ENCODE measurements around the gene LCE2B.
"Not testable (repeated sequence)": the region's sequence is repeated elsewhere in the genome, so short reads cannot be mapped to it uniquely, and the experiment has no call there.

Gene LCE2B

DNA sequence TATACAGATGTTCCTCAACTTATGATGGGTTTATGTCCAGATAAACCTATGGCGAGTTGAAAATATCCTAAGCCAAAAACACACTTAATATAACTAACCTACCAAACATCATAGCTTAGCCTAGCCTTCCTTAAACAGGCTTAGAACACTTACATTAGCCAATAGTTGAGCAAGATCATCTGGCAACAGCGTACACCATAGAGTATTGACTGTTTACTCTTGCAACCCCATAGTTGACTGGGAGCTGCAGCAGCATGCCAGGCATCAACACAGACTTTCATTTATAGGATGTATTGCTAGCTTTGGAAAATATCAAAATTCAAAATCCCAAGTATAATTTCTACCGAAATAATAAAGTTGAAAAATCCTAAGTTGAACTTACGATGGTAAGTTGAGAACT is 28.2 kb upstream of the LCE2B start:
- H3K27me3 ChIP-seq (replicated peaks; ENCODE audit: insufficient read depth, low read length): no peaks in the 10 kb centered on the region
- no peak overlapping the region for H3K27ac ChIP-seq (ENCODE audit: low read length)
- H3K4me2 ChIP-seq (ENCODE audit: low read depth, low read length): no peak overlapping the region
- no peak overlapping the region for H2AFZ ChIP-seq (ENCODE audit: low read length)
- H3F3A ChIP-seq (ENCODE audit: insufficient read depth, low read length): no peaks in the 10 kb centered on the region
- H3K9ac ChIP-seq (ENCODE audit: low read length): no peak overlapping the region
- TF ChIP-seq EZH2 (optimal IDR thresholded peaks at IDR 0.05; ENCODE audit: low read depth, low read length) (no peak), EZH2phosphoT487 (IDR thresholded peaks at IDR 0.05; ENCODE audit: low read length) (no peak)
- TF ChIP-seq, protein P1, sequence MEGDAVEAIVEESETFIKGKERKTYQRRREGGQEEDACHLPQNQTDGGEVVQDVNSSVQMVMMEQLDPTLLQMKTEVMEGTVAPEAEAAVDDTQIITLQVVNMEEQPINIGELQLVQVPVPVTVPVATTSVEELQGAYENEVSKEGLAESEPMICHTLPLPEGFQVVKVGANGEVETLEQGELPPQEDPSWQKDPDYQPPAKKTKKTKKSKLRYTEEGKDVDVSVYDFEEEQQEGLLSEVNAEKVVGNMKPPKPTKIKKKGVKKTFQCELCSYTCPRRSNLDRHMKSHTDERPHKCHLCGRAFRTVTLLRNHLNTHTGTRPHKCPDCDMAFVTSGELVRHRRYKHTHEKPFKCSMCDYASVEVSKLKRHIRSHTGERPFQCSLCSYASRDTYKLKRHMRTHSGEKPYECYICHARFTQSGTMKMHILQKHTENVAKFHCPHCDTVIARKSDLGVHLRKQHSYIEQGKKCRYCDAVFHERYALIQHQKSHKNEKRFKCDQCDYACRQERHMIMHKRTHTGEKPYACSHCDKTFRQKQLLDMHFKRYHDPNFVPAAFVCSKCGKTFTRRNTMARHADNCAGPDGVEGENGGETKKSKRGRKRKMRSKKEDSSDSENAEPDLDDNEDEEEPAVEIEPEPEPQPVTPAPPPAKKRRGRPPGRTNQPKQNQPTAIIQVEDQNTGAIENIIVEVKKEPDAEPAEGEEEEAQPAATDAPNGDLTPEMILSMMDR (IDR thresholded peaks at IDR 0.05; ENCODE audit: low read length): no peak
- no peak overlapping the region for H3K4me3 ChIP-seq (ENCODE audit: low read length)
- no peaks in the 10 kb centered on the region for H3K79me2 ChIP-seq (ENCODE audit: low read length)
- H4K20me1 ChIP-seq (ENCODE audit: insufficient read depth, low read length): no peaks in the 10 kb centered on the region
- H3K36me3 ChIP-seq (replicated peaks; ENCODE audit: insufficient read depth, low read length): no peaks in the 10 kb centered on the region
- H3K9me3 ChIP-seq (replicated peaks; ENCODE audit: insufficient read depth, low read length): no peaks in the 10 kb centered on the region
- no peak for DNase-seq
- H3K9me2 ChIP-seq (replicated peaks; ENCODE audit: insufficient read depth, low read length): no peaks in the 10 kb centered on the region
- no peaks in the 10 kb centered on the region for H3K4me1 ChIP-seq (ENCODE audit: low read length)

DNA sequence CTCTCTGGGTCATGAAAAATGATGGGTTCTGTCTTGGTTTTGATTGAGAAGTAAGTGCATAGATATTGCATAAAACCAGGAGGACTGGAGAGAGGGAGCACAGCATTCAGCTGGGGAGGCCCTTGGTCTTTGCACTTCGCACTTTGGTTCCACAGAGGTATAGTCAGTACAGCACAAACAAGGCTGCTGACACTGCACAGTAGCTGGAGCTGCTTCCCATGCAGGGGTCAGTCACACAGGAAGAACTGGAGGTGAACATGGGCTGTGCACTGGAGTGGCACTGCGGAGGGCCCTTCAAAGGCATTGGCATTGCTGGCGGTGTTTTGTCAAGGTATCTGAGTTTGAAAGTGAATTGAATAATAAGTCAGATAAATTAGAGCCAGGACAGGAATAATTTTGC is 27.3 kb upstream of the LCE2B start:
- Histone ChIP-seq H3K27me3 (replicated peaks; ENCODE audit: insufficient read depth, low read length) (no peaks in the 10 kb centered on the region), H3K36me3 (replicated peaks; ENCODE audit: insufficient read depth, low read length) (no peaks in the 10 kb centered on the region), H3K27ac (ENCODE audit: low read length) (no peak overlapping the region), H2AFZ (ENCODE audit: low read length) (no peak overlapping the region), H3K4me2 (ENCODE audit: low read depth, low read length) (no peak overlapping the region), H3K4me1 (ENCODE audit: low read length) (no peaks in the 10 kb centered on the region), H3K79me2 (ENCODE audit: low read length) (no peaks in the 10 kb centered on the region), H3F3A (ENCODE audit: insufficient read depth, low read length) (no peaks in the 10 kb centered on the region), H3K9ac (ENCODE audit: low read length) (no peak overlapping the region), H3K9me2 (replicated peaks; ENCODE audit: insufficient read depth, low read length) (no peaks in the 10 kb centered on the region), H3K9me3 (replicated peaks; ENCODE audit: insufficient read depth, low read length) (no peaks in the 10 kb centered on the region), H4K20me1 (ENCODE audit: insufficient read depth, low read length) (no peaks in the 10 kb centered on the region), H3K4me3 (ENCODE audit: low read length) (no peak overlapping the region)
- TF ChIP-seq EZH2phosphoT487 (IDR thresholded peaks at IDR 0.05; ENCODE audit: low read length): no peak
- TF ChIP-seq EZH2 (optimal IDR thresholded peaks at IDR 0.05; ENCODE audit: low read depth, low read length): no peak
- TF ChIP-seq, protein P1 (IDR thresholded peaks at IDR 0.05; ENCODE audit: low read length): no peak
- DNase-seq: no peak

DNA sequence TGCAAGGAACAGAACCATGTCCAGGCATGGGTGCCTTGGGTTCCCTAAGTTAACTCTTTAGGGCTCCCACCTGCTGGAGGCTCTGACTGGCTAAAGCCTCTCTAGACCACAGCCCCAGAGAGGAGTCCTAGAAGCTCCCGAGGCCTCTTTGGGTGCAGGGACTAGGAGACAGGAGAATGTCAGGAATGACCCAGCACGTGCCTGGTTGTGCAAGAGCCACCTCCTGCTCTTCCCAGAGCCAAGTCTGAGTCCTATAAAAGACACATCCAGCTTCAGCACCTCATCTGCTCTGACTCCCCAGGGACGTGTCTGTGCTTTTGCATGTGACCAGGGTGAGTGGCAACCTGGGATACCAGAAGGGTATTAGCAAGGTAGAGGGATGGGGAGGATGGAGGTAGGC is 22.8 kb upstream of the LCE2B start, which contains the start of gene LCE2D:
Gene LCE2D, plus strand, starts transcription at position 283 of the 400 bp plus-strand sequence. CDS start 726 bp downstream, outside the sequence.
- no peak for TF ChIP-seq EZH2 (optimal IDR thresholded peaks at IDR 0.05; ENCODE audit: low read depth, low read length)
- TF ChIP-seq, protein P1 (IDR thresholded peaks at IDR 0.05; ENCODE audit: low read length): no peak
- TF ChIP-seq EZH2phosphoT487 (IDR thresholded peaks at IDR 0.05; ENCODE audit: low read length): no peak
- H3K9me3 ChIP-seq (replicated peaks; ENCODE audit: insufficient read depth, low read length): no peaks in the 10 kb centered on the region
- H3K27me3 ChIP-seq (replicated peaks; ENCODE audit: insufficient read depth, low read length): no peaks in the 10 kb centered on the region
- no peak within 1 kb of the TSS for H3K4me2 ChIP-seq (ENCODE audit: low read depth, low read length)
- no peaks in the 10 kb centered on the region for H3K9me2 ChIP-seq (replicated peaks; ENCODE audit: insufficient read depth, low read length)
- H2AFZ ChIP-seq (ENCODE audit: low read length): no peak within 1 kb of the TSS
- H3K36me3 ChIP-seq (replicated peaks; ENCODE audit: insufficient read depth, low read length): no peaks in the 10 kb centered on the region
- no peaks in the 10 kb centered on the region for H3K79me2 ChIP-seq (ENCODE audit: low read length)
- H3F3A ChIP-seq (ENCODE audit: insufficient read depth, low read length): no peaks in the 10 kb centered on the region
- no peak within 1 kb of the TSS for H3K27ac ChIP-seq (ENCODE audit: low read length)
- H3K4me1 ChIP-seq (ENCODE audit: low read length): no peaks in the 10 kb centered on the region
- no peak for DNase-seq
- H3K4me3 ChIP-seq (ENCODE audit: low read length): no peak within 1 kb of the TSS
- H3K9ac ChIP-seq (ENCODE audit: low read length): no peak within 1 kb of the TSS
- no peaks in the 10 kb centered on the region for H4K20me1 ChIP-seq (ENCODE audit: insufficient read depth, low read length)

DNA sequence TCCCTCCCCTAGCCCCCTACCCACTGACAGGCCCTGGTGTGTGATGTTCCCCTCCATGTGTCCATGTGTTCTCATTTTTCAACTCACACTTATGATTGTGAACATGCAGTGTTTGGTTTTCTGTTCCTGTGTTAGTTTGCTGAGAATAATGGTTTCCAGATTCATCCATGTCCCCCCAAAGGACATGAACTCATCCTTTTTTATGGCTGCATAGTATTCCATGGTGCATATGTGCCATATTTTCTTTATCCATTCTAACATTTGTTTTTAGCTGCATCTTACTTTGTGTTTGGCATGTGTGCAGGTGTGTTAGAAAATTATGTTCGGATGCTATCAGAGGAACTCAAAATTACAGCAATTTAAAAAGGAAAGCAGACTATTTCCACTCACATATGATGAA is 19.8 kb upstream of the LCE2B start:
- H3K27me3 ChIP-seq (replicated peaks; ENCODE audit: insufficient read depth, low read length); H3K79me2 ChIP-seq (ENCODE audit: low read length); H3K9ac ChIP-seq (ENCODE audit: low read length); H3K4me2 ChIP-seq (ENCODE audit: low read depth, low read length); H3K27ac ChIP-seq (ENCODE audit: low read length); H3K36me3 ChIP-seq (replicated peaks; ENCODE audit: insufficient read depth, low read length); H3K4me1 ChIP-seq (ENCODE audit: low read length); H3F3A ChIP-seq (ENCODE audit: insufficient read depth, low read length); DNase-seq; H3K4me3 ChIP-seq (ENCODE audit: low read length); H2AFZ ChIP-seq (ENCODE audit: low read length); H3K9me2 ChIP-seq (replicated peaks; ENCODE audit: insufficient read depth, low read length); H3K9me3 ChIP-seq (replicated peaks; ENCODE audit: insufficient read depth, low read length); H4K20me1 ChIP-seq (ENCODE audit: insufficient read depth, low read length): not testable (repeated sequence)
